Keratinocyte (primary cell): ENCODE results near the gene NEURL4.

Source experiments
- CTCF ChIP-seq, 3 experiments: IDR thresholded peaks in 1 of 3; conservative IDR thresholded peaks in 1 of 3; optimal IDR thresholded peaks in 1 of 3; 2 replicates in 2 of 3; 3 replicates in 1 of 3; pipeline versions ENCODE3 to v1.5.1; 2011; ENCODE audit warnings: low read length in 3 of 3, mild to moderate bottlenecking in 3 of 3, moderate library complexity in 2 of 3, control low read depth in 1 of 3, inconsistent platforms in 1 of 3; ENCODE audit not compliant: insufficient read depth in 2 of 3; ENCODE audit errors: extremely low read depth in 1 of 3
- EZH2 ChIP-seq: IDR thresholded peaks from one replicate; pipeline ENCODE4 v1.6.1; 2012; ENCODE audit warnings: inconsistent platforms, mild to moderate bottlenecking, low read length, moderate library complexity

- TF ChIP-seq CTCF (optimal IDR thresholded peaks at IDR 0.05 in 1 of 3, IDR thresholded peaks at IDR 0.05 in 1 of 3, conservative IDR thresholded peaks at IDR 0.05 in 1 of 3; ENCODE audit: extremely low read depth in 1 of 3, insufficient read depth in 2 of 3, low read length in 3 of 3), result no peak
- TF ChIP-seq EZH2, result peak; percentile 27
Measured at GRCh38 chr17:7281953-7282751, 47.0 kb downstream of the NEURL4 start.
